HG02642 (cell line): ENCODE data around the gene DNAJB12.
"Not testable (repeated sequence)": the region's sequence is repeated elsewhere in the genome, so short reads cannot be mapped to it uniquely, and the experiment has no call there.

Experiments
- ATAC-seq: cut with Tn5 transposase; IDR thresholded peaks from one replicate; pipeline ENCODE4 v1.9.1; 2021; ENCODE audit warnings: mild to moderate bottlenecking; ENCODE audit not compliant: unreplicated experiment, poor library complexity

DNAJB12 gene

GRCh38 chr10:72332423-72333111 is 22.2 kb downstream of the DNAJB12 start:
- ATAC-seq = no peak

GRCh38 chr10:72331575-72332422 is 22.9 kb downstream of the DNAJB12 start:
- peak; percentile 49 for ATAC-seq

- ATAC-seq = no peak
Measured at GRCh38 chr10:72330069-72330426, 24.7 kb downstream of the DNAJB12 start.

GRCh38 chr10:72329290-72330068 is 25.2 kb downstream of the DNAJB12 start:
- ATAC-seq = no peak

- no peak for ATAC-seq
Measured at GRCh38 chr10:72328829-72329204, 25.9 kb downstream of the DNAJB12 start.

GRCh38 chr10:72328045-72328828 is 26.5 kb downstream of the DNAJB12 start:
- ATAC-seq = no peak

- not testable (repeated sequence) for ATAC-seq
Measured at GRCh38 chr10:72326665-72327603, 27.8 kb downstream of the DNAJB12 start.

- not testable (repeated sequence) for ATAC-seq
Measured at GRCh38 chr10:72325243-72326175, 29.2 kb downstream of the DNAJB12 start.

- ATAC-seq = no peak
Measured at GRCh38 chr10:72323771-72324191, 30.9 kb downstream of the DNAJB12 start.

GRCh38 chr10:72323108-72323749 is 31.5 kb downstream of the DNAJB12 start:
- ATAC-seq = no peak

GRCh38 chr10:72322280-72323058 is 32.2 kb downstream of the DNAJB12 start:
- no peak for ATAC-seq

GRCh38 chr10:72322030-72322279 is 32.8 kb downstream of the DNAJB12 start:
- ATAC-seq = no peak

GRCh38 chr10:72321248-72322029 is 33.3 kb downstream of the DNAJB12 start:
- ATAC-seq = no peak

- ATAC-seq = peak; percentile 65
Measured at GRCh38 chr10:72320676-72321247, 34.0 kb downstream of the DNAJB12 start.

GRCh38 chr10:72319416-72320254 is 35.1 kb downstream of the DNAJB12 start:
- peak; percentile 68 for ATAC-seq
